Midbrain (tissue), 1 donor: ENCODE data around the gene FBXO47.

Experiments used
- DNase-seq: peaks from one replicate; lab custom pipeline; 2025; lab: John Stamatoyannopoulos, UW

The FBXO47 gene

GRCh38 chr17:38967290-38967738 is at the start of gene FBXO47:
TSS of gene FBXO47 (minus strand) at chr17:38967403. CDS start at chr17:38963025, 4,378 bp downstream.
- DNase-seq: peak; percentile 85

- no peak for DNase-seq
These were observed 49.3 kb upstream of the FBXO47 start for GRCh38 chr17:39016193-39017153.

- DNase-seq: no peak
These were observed 48.3 kb upstream of the FBXO47 start for GRCh38 chr17:39015546-39015935.

- DNase-seq: no peak
These were observed 47.8 kb upstream of the FBXO47 start for GRCh38 chr17:39014795-39015545.

- no peak for DNase-seq
These were observed 47.0 kb upstream of the FBXO47 start for GRCh38 chr17:39014044-39014794.

- DNase-seq: no peak
These were observed 45.5 kb upstream of the FBXO47 start for GRCh38 chr17:39012725-39013124.

- no peak for DNase-seq
These were observed 44.8 kb upstream of the FBXO47 start for GRCh38 chr17:39011907-39012468.

- no peak for DNase-seq
These were observed 42.4 kb upstream of the FBXO47 start for GRCh38 chr17:39009581-39010001.

- DNase-seq: no peak
These were observed 41.4 kb upstream of the FBXO47 start for GRCh38 chr17:39008633-39009032.

- no peak for DNase-seq
These were observed 36.0 kb upstream of the FBXO47 start for GRCh38 chr17:39002991-39003715.

- no peak for DNase-seq
These were observed 34.8 kb upstream of the FBXO47 start for GRCh38 chr17:39001703-39002637.

GRCh38 chr17:39000021-39000601 is 32.9 kb upstream of the FBXO47 start:
- no peak for DNase-seq

- no peak for DNase-seq
These were observed 29.6 kb upstream of the FBXO47 start for GRCh38 chr17:38996660-38997337.

GRCh38 chr17:38994026-38994425 is 26.8 kb upstream of the FBXO47 start:
- no peak for DNase-seq

GRCh38 chr17:38984666-38985065 is 17.5 kb upstream of the FBXO47 start:
- no peak for DNase-seq

GRCh38 chr17:38982858-38983746 is 15.9 kb upstream of the FBXO47 start:
- peak; percentile 72 for DNase-seq

GRCh38 chr17:38981636-38982035 is 14.4 kb upstream of the FBXO47 start:
- DNase-seq: no peak
